NCI-H1694 treated with DMSO at 0.1 percent for 48 hours (cell line): Measurements from ENCODE around the gene RNF214.
"Not testable (repeated sequence)": the region's sequence is repeated elsewhere in the genome, so short reads cannot be mapped to it uniquely, and the experiment has no call there.

Source experiments
- DNase-seq: peaks from one replicate; lab custom pipeline; 2025; lab: John Stamatoyannopoulos, UW

Gene RNF214

DNA sequence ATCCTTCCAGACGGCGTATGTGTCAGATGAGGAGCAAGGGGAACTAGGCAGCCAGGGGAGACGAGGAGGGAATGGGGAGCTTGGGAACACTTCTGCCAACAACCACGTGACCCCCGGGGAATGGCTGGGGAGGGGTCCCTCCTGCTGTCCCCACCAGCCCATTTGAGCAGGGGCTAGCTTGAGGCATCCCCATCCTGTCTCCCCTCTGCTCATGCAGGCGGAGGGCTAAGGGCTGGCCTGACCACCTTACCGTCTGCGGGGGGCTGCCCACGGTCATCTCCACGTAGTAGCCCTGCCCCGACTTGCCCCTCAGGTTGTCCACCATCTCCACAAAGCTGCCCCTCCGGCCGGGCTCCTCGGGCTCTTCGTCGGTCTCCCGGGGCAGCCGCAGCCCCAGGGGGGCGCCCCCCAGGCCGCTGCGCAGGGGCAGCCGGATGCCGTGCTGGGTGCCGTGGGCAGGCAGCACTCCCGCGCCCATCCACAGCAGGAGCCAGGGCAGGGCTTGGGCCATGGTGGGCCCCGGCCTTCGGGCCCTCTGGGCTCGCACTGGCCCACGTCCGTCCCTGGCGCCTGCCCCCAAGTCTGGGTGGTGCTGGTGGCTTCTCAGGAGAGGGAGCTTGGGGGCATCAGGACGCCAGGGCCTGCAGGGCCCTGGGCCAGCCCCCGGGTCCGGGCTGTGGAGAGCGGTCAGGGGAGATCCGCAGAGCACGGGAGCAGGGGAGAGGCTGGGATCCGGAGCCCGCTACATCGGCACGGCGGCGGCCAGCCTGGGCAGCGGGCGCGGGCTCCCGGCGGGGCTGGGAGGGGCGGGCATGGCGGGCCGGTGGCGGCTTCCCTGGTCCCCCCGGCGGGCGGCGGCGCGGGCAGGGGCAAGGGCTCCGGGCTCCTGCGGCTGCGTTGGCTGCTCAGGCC lies 83.1 kb downstream of the RNF214 start:
- DNase-seq, result no peak

GRCh38 chr11:117316197-117316961 lies 83.9 kb downstream of the RNF214 start, which contains the start of gene BACE1:
TSS of gene BACE1 (minus strand) at chr11:117316256. CDS start at chr11:117315795, 461 bp downstream.
- peak; percentile 41 for DNase-seq

GRCh38 chr11:117318738-117319137 lies 86.3 kb downstream of the RNF214 start:
- DNase-seq, result no peak

- DNase-seq, result no peak
Observed at GRCh38 chr11:117319214-117319840, 86.9 kb downstream of the RNF214 start.

- not testable (repeated sequence) for DNase-seq
Observed at GRCh38 chr11:117327255-117327566, 94.7 kb downstream of the RNF214 start.

GRCh38 chr11:117327567-117328374 lies 95.3 kb downstream of the RNF214 start, which contains the start of gene CEP164:
TSS of gene CEP164 (plus strand) at chr11:117327854. CDS start at chr11:117338587, 10,733 bp downstream.
- peak; percentile 68 for DNase-seq

DNA sequence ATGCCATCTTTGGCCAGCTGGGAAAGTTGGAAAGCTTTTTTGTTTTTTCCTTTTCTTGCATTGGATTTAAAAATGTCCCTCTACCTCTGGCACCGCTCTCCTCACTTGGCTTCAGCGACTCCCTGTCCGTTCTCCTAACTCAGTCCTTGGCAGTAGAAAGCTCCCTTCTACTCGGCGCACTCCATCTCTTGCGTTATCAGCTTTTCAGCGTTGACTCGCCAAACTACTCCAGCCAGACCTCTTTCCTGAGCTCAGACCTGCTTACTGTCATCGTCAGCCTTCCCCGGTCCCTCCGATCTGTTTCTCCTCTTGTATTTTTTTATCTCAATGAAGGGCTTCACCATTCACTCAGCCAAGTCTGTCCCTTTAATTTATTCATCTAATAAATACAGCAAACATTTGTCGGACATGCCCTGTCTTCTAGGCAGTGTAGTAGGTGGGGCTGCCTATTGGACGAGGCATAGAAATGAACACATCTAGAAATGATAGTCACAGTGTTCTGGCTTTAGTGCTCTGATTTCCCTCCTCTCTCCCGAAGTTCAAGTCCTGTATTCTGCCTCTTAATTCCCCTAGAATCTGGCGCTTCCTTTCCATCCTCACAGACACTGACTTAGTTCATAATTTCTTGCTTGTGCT lies 96.0 kb downstream of the RNF214 start:
- no peak for DNase-seq

DNA sequence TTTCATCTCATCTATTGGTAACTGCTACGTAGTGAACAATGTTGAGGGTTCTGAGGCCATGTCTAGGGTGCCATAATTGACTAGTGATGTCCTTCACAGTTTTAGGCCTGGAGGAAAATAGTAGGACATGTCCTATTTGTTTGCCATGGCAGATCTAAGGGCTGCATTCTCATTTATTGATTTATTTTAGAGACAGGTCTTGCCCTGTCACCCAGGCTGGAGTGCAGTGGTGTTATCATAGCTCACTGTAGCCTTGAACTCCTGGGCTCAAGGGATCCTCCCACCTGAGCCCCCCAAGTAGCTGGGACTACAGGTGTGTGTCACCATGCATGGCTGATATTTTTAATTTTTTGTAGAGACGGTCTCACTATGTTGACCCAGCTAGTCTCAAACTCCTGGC lies 100.4 kb downstream of the RNF214 start:
- DNase-seq, result no peak

DNA sequence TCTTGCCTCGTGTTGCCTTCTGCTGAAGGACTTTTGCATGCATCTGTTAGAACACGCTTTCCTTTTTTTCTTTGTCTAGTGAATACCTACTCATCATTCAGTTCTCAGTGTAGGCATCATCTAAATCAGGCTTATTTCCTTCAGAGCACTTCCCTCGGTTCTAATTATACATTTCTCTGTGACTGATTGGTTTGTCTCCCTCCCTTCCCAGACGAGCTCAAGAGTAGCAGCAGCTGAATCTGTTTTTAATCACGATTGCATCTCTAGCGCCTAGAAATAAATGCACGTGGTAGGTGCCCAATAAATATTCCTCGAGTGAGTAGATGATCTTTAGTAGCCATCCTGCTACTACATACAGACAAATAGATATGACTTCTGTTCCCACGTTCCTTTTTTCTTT lies 101.4 kb downstream of the RNF214 start:
- DNase-seq, result no peak

DNA sequence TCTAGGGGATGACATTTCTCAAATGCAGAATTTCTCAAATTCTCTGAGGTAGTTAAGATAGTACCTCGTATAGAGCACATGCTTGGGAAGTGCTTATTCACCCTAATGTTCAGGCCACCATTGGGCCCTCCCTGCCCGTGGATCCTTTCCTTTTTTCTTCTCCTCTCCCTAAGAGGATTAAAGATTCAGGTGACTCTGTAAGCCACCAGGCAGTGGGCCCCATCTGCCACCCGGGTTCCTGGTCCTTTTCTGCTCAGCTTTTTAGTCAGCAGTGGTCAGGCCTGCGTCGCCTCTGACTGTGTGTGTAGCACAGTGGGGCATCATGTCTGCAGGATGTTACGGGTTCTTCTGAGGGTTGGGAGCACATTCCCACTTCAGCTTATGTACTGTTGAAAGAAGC lies 102.4 kb downstream of the RNF214 start:
- DNase-seq, result no peak

DNA sequence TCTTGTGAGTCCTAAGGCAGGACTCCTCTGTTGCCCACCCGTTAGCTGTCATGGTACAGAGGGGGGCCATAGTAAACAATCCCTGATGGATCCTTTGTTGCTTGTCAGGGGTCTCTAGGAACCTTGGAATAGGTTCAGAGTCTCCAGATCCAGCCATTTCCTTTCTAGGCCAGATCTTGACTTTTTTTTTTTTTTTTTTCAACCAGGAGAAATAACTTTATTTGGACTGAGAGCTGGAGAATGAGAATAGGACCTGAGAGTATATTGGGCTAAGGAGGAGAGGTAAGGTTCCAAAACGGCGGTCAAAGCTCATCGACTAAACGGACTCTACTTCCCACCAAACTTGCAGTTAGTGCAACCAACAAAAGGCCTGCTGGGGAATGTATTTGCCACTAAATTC lies 102.9 kb downstream of the RNF214 start:
- DNase-seq, result no peak
